HEK293 (cell line): Measurements from ENCODE around the gene IRAK2.

Source experiments
- CTCF ChIA-PET: fragments of 350-600 bp; formaldehyde crosslinking; extraction: SDS; loops from one replicate; lab custom pipeline; 2021; ENCODE audit warnings: antibody characterized with exemption; lab: Yijun Ruan, JAX
- POLR2A ChIA-PET: fragments of 300-600 bp; formaldehyde crosslinking; extraction: SDS; loops from one replicate; lab custom pipeline; 2020; ENCODE audit warnings: antibody characterized with exemption, inconsistent platforms; lab: Yijun Ruan, JAX
- H3K27ac ChIP-seq: fragments of 200-500 bp; sonication (Bioruptor generic); 2 replicates; pipeline ENCODE4 v1.5.1; 2014; ENCODE audit warnings: low read depth, low read length, control low read depth, inconsistent platforms; ENCODE audit errors: extremely low read depth
- H3K36me3 ChIP-seq, 2 experiments: fragments of 200-500 bp in 1 of 2; sonication (Bioruptor generic) in 1 of 2; 1 replicate in 1 of 2; 2 replicates in 1 of 2; pipeline ENCODE4 v1.5.1; 2014 to 2017; ENCODE audit warnings: inconsistent platforms in 2 of 2, low read length in 2 of 2; ENCODE audit not compliant: control insufficient read depth in 2 of 2, insufficient read depth in 1 of 2
- H3K4me1 ChIP-seq: fragments of 200-500 bp; sonication (Bioruptor generic); 2 replicates; pipeline ENCODE4 v1.5.1; 2014; ENCODE audit warnings: mild to moderate bottlenecking, low read length, inconsistent platforms; ENCODE audit not compliant: control insufficient read depth, insufficient read depth
- H3K4me3 ChIP-seq: 2 replicates; pipeline ENCODE4 v1.5.1; 2011; ENCODE audit warnings: low read depth, mild to moderate bottlenecking, control low read depth, low read length, moderate library complexity
- H3K9me3 ChIP-seq: fragments of 200-500 bp; sonication (Bioruptor generic); 2 replicates; pipeline ENCODE4 v1.5.1; 2014; ENCODE audit warnings: low read depth, low read length, inconsistent platforms; ENCODE audit not compliant: control insufficient read depth, insufficient read depth
- ATF2 ChIP-seq: fragments of 450-650 bp; formaldehyde crosslinking; IDR thresholded peaks from 2 replicates; pipeline ENCODE4 v1.5.1; 2016; ENCODE audit warnings: missing biosample characterization, missing genetic modification characterization, low read depth
- KLF17 ChIP-seq: fragments of 450-650 bp; formaldehyde crosslinking; IDR thresholded peaks from 2 replicates; pipeline ENCODE4 v1.5.1; 2016; ENCODE audit warnings: missing biosample characterization, missing genetic modification characterization
- KLF7 ChIP-seq: fragments of 450-650 bp; formaldehyde crosslinking; IDR thresholded peaks from 2 replicates; pipeline ENCODE4 v1.5.1; 2016; ENCODE audit warnings: missing biosample characterization, missing genetic modification characterization, borderline replicate concordance
- OSR2 ChIP-seq: fragments of 450-650 bp; formaldehyde crosslinking; IDR thresholded peaks from 2 replicates; pipeline ENCODE4 v1.5.1; 2016; ENCODE audit warnings: missing biosample characterization, missing genetic modification characterization
- PATZ1 ChIP-seq: fragments of 450-650 bp; formaldehyde crosslinking; IDR thresholded peaks from 2 replicates; pipeline ENCODE4 v1.5.1; 2016; ENCODE audit warnings: missing biosample characterization, missing genetic modification characterization
- ZBTB49 ChIP-seq: fragments of 450-650 bp; formaldehyde crosslinking; IDR thresholded peaks from 2 replicates; pipeline ENCODE4 v1.5.1; 2016; ENCODE audit warnings: missing biosample characterization, missing genetic modification characterization, low read depth
- ZIC2 ChIP-seq: fragments of 450-650 bp; formaldehyde crosslinking; IDR thresholded peaks from 2 replicates; pipeline ENCODE4 v1.5.1; 2016; ENCODE audit warnings: missing biosample characterization, missing genetic modification characterization
- ZNF140 ChIP-seq: fragments of 450-650 bp; formaldehyde crosslinking; IDR thresholded peaks from 2 replicates; pipeline ENCODE4 v1.5.1; 2016; ENCODE audit warnings: missing biosample characterization, missing genetic modification characterization
- ZNF148 ChIP-seq: fragments of 450-650 bp; formaldehyde crosslinking; IDR thresholded peaks from 2 replicates; pipeline ENCODE4 v1.5.0; 2017; ENCODE audit warnings: missing biosample characterization, missing genetic modification characterization, borderline replicate concordance
- ZNF266 ChIP-seq: fragments of 450-650 bp; formaldehyde crosslinking; IDR thresholded peaks from 2 replicates; pipeline ENCODE4 v1.5.1; 2016; ENCODE audit warnings: missing biosample characterization, missing genetic modification characterization, low read depth
- ZNF292 ChIP-seq: fragments of 450-650 bp; formaldehyde crosslinking; IDR thresholded peaks from 2 replicates; pipeline ENCODE4 v1.5.1; 2016; ENCODE audit warnings: low read depth, missing biosample characterization, missing genetic modification characterization, borderline replicate concordance
- ZNF324 ChIP-seq: fragments of 450-650 bp; formaldehyde crosslinking; IDR thresholded peaks from 2 replicates; pipeline ENCODE4 v1.5.1; 2016; ENCODE audit warnings: missing biosample characterization, missing genetic modification characterization
- ZNF362 ChIP-seq: fragments of 450-650 bp; formaldehyde crosslinking; IDR thresholded peaks from 2 replicates; pipeline ENCODE4 v1.5.1; 2016; ENCODE audit warnings: missing biosample characterization, missing genetic modification characterization
- ZNF555 ChIP-seq: fragments of 450-650 bp; formaldehyde crosslinking; conservative IDR thresholded peaks from 2 replicates; pipeline ENCODE4 v1.5.1; 2017; ENCODE audit warnings: missing biosample characterization, mild to moderate bottlenecking, missing genetic modification characterization, inconsistent platforms
- ZNF596 ChIP-seq: fragments of 450-650 bp; IDR thresholded peaks from 2 replicates; pipeline ENCODE4 v1.5.0; 2018; ENCODE audit warnings: missing biosample characterization, mild to moderate bottlenecking, missing genetic modification characterization, moderate library complexity
- ZNF624 ChIP-seq: fragments of 450-650 bp; formaldehyde crosslinking; IDR thresholded peaks from 2 replicates; pipeline ENCODE4 v1.5.1; 2017; ENCODE audit warnings: missing biosample characterization, missing genetic modification characterization
- ZNF639 ChIP-seq: fragments of 450-650 bp; formaldehyde crosslinking; IDR thresholded peaks from 2 replicates; pipeline ENCODE4 v1.5.1; 2016; ENCODE audit warnings: missing biosample characterization, missing genetic modification characterization
- ZNF664 ChIP-seq: fragments of 450-650 bp; formaldehyde crosslinking; IDR thresholded peaks from 2 replicates; pipeline ENCODE4 v1.5.1; 2016; ENCODE audit warnings: missing biosample characterization, missing genetic modification characterization
- ZNF704 ChIP-seq: fragments of 450-650 bp; formaldehyde crosslinking; IDR thresholded peaks from 2 replicates; pipeline ENCODE4 v1.5.1; 2016; ENCODE audit warnings: missing biosample characterization, missing genetic modification characterization
- ZSCAN5A ChIP-seq: fragments of 450-650 bp; formaldehyde crosslinking; IDR thresholded peaks from 2 replicates; pipeline ENCODE4 v1.5.1; 2016; ENCODE audit warnings: missing biosample characterization, missing genetic modification characterization

IRAK2 gene

GRCh38 chr3:10142707-10143560, 21.8 kb upstream of the IRAK2 start:
- no peaks in the 10 kb centered on the region for H3K4me1 ChIP-seq
- POLR2A ChIA-PET = interaction anchor here (1.5 kb wide), 1 partner anchor 178 kb away, joined by 5 read pairs; the partner anchor contains the start of gene SEC13
- TF ChIP-seq OSR2 (tag by site-specific recombination) = peak; percentile 63; the same call in 1 of the 2 replicates
- TF ChIP-seq ZNF664 (tag by site-specific recombination) = no peak
- no peak for TF ChIP-seq ZNF140 (tag by site-specific recombination)
- no peak for TF ChIP-seq ZNF555 (tag by site-specific recombination)
- peak; percentile 67; the same call in 1 of the 2 replicates for TF ChIP-seq ZNF324 (tag by site-specific recombination)
- TF ChIP-seq ZNF292 (tag by site-specific recombination) = no peak
- no peak for TF ChIP-seq ZNF704 (tag by site-specific recombination)
- no peak for TF ChIP-seq ZNF639 (tag by site-specific recombination)
- TF ChIP-seq PATZ1 (tag by site-specific recombination) = peak; percentile 37
- TF ChIP-seq ATF2 (tag by site-specific recombination) = peak; percentile 19; the same call in 1 of the 2 replicates
- TF ChIP-seq KLF17 = 0 out of 2 replicates have a peak, but pooled peaks have one; percentile 33
- TF ChIP-seq ZNF596 (tag by site-specific recombination) = no peak
- no peak for TF ChIP-seq ZNF148
- TF ChIP-seq ZSCAN5A (tag by site-specific recombination) = peak; percentile 72; the same call in 1 of the 2 replicates
- peak; percentile 65 for TF ChIP-seq ZIC2
- no peak for TF ChIP-seq ZNF624 (tag by site-specific recombination)
- TF ChIP-seq KLF7 (tag by site-specific recombination) = no peak
- TF ChIP-seq ZBTB49 = no peak
- peak; percentile 67; the same call in 1 of the 2 replicates for TF ChIP-seq ZNF362
- no peak; the same call in 1 of the 2 replicates for TF ChIP-seq ZNF266 (tag by site-specific recombination)

More at GRCh38 chr3:10142707-10143560, 21.8 kb upstream of the IRAK2 start:
- Histone ChIP-seq H3K9me3 (no peaks in the 10 kb centered on the region), H3K36me3 (peaks cover 22 to 42% of the 10 kb centered on the region in 2 experiments; a peak in 2 of 3 replicates), H3K27ac (peak overlapping the region; percentile 28; the same call in 1 of the 2 replicates), H3K4me3 (peak overlapping the region; percentile 73)
- CTCF ChIA-PET = interaction anchor here (0.7 kb wide), 1 partner anchor 195 kb away, joined by 3 read pairs; no protein-coding TSS in a partner anchor
